Measurements from ENCODE around the gene PLXNA2.
A peak's percentile ranks its signal among the peaks of the same experiment; 100 is the strongest.

Gene PLXNA2

GRCh38 chr1:208112401-208112800, 131.8 kb downstream of the PLXNA2 start:
- DNase-seq (ENCODE audit: low spot score) = no peak

GRCh38 chr1:208111646-208112190, 132.5 kb downstream of the PLXNA2 start:
- no peak for DNase-seq (ENCODE audit: low spot score)

- DNase-seq (ENCODE audit: low spot score) = no peak
These were observed 133.9 kb downstream of the PLXNA2 start for GRCh38 chr1:208110296-208110695.

- no peak for DNase-seq (ENCODE audit: low spot score)
These were observed 135.4 kb downstream of the PLXNA2 start for GRCh38 chr1:208108646-208109330.

- no peak for DNase-seq (ENCODE audit: low spot score)
These were observed 136.0 kb downstream of the PLXNA2 start for GRCh38 chr1:208108213-208108608.

GRCh38 chr1:208107425-208108212, 136.6 kb downstream of the PLXNA2 start:
- no peak for DNase-seq (ENCODE audit: low spot score)

- DNase-seq (ENCODE audit: low spot score) = no peak
These were observed 138.0 kb downstream of the PLXNA2 start for GRCh38 chr1:208106218-208106617.

- DNase-seq (ENCODE audit: low spot score) = no peak
These were observed 138.4 kb downstream of the PLXNA2 start for GRCh38 chr1:208105756-208106155.

- DNase-seq (ENCODE audit: low spot score) = no peak
These were observed 140.3 kb downstream of the PLXNA2 start for GRCh38 chr1:208103597-208104513.

- DNase-seq (ENCODE audit: low spot score) = no peak
These were observed 142.3 kb downstream of the PLXNA2 start for GRCh38 chr1:208101661-208102431.

- no peak for DNase-seq (ENCODE audit: low spot score)
These were observed 143.3 kb downstream of the PLXNA2 start for GRCh38 chr1:208100906-208101305.

GRCh38 chr1:208100106-208100505, 144.1 kb downstream of the PLXNA2 start:
- no peak for DNase-seq (ENCODE audit: low spot score)

- DNase-seq (ENCODE audit: low spot score) = no peak
These were observed 145.4 kb downstream of the PLXNA2 start for GRCh38 chr1:208098773-208099172.

GRCh38 chr1:208093754-208094719, 150.1 kb downstream of the PLXNA2 start:
- DNase-seq (ENCODE audit: low spot score) = peak; percentile 68

GRCh38 chr1:208093046-208093445, 151.1 kb downstream of the PLXNA2 start:
- no peak for DNase-seq (ENCODE audit: low spot score)

GRCh38 chr1:208090388-208091301, 153.5 kb downstream of the PLXNA2 start:
- no peak for DNase-seq (ENCODE audit: low spot score)

- no peak for DNase-seq (ENCODE audit: low spot score)
These were observed 154.3 kb downstream of the PLXNA2 start for GRCh38 chr1:208089761-208090370.

GRCh38 chr1:208089149-208089548, 155.0 kb downstream of the PLXNA2 start:
- no peak for DNase-seq (ENCODE audit: low spot score)

- no peak for DNase-seq (ENCODE audit: low spot score)
These were observed 155.9 kb downstream of the PLXNA2 start for GRCh38 chr1:208088319-208088718.

Measured in NAMALWA (cell line).